AG10803 (cell line): ENCODE data around the gene C14orf119.

Experiments
- DNase-seq: peaks from one replicate; pipeline ENCODE4 v3.0.0; 2010; ENCODE audit warnings: low read depth
- H3K4me3 ChIP-seq: 2 replicates; pipeline ENCODE4 v1.5.1; 2011; ENCODE audit warnings: mild to moderate bottlenecking, low read length, control low read depth
- TF ChIP-seq, protein P1 (sequence below): conservative IDR thresholded peaks from 2 replicates; pipeline ENCODE4 v1.5.1; 2011; ENCODE audit warnings: mild to moderate bottlenecking, low read length, control low read depth, inconsistent platforms

C14orf119 gene

GRCh38 chr14:23099212-23099861 lies 4.0 kb downstream of the C14orf119 start:
- TF ChIP-seq, protein P1, sequence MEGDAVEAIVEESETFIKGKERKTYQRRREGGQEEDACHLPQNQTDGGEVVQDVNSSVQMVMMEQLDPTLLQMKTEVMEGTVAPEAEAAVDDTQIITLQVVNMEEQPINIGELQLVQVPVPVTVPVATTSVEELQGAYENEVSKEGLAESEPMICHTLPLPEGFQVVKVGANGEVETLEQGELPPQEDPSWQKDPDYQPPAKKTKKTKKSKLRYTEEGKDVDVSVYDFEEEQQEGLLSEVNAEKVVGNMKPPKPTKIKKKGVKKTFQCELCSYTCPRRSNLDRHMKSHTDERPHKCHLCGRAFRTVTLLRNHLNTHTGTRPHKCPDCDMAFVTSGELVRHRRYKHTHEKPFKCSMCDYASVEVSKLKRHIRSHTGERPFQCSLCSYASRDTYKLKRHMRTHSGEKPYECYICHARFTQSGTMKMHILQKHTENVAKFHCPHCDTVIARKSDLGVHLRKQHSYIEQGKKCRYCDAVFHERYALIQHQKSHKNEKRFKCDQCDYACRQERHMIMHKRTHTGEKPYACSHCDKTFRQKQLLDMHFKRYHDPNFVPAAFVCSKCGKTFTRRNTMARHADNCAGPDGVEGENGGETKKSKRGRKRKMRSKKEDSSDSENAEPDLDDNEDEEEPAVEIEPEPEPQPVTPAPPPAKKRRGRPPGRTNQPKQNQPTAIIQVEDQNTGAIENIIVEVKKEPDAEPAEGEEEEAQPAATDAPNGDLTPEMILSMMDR: no peak
- no peak for DNase-seq
- H3K4me3 ChIP-seq: no peak overlapping the region

- TF ChIP-seq, protein P1: no peak
- no peak overlapping the region for H3K4me3 ChIP-seq
- no peak for DNase-seq
Measured at GRCh38 chr14:23101213-23101970, 6.1 kb downstream of the C14orf119 start.

GRCh38 chr14:23101986-23102625 lies 6.8 kb downstream of the C14orf119 start:
- H3K4me3 ChIP-seq: no peak overlapping the region
- no peak for DNase-seq
- TF ChIP-seq, protein P1: no peak

GRCh38 chr14:23102801-23103200 lies 7.5 kb downstream of the C14orf119 start:
- DNase-seq: no peak
- TF ChIP-seq, protein P1: no peak
- H3K4me3 ChIP-seq: no peak overlapping the region

DNA sequence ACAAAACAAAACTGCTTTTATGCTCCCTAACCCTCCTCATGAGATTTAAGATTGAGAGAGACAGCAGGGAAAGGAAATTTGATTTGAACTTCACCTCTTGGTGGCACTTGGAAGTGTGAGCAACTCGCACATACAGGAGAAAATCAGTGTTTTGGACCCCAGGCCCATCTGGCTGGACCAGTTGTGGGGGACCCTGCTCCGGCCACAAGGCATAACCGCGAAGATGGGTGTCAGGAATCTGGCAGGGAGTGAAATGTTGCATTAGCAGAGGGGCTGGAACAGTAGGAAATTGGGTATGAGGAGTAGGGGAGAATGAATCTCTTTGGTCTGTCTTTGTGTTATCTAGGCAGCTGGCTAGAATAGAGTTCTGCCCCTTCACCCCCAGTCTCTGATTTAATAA lies 8.3 kb downstream of the C14orf119 start:
- H3K4me3 ChIP-seq: no peak overlapping the region
- TF ChIP-seq, protein P1: no peak
- DNase-seq: no peak

DNA sequence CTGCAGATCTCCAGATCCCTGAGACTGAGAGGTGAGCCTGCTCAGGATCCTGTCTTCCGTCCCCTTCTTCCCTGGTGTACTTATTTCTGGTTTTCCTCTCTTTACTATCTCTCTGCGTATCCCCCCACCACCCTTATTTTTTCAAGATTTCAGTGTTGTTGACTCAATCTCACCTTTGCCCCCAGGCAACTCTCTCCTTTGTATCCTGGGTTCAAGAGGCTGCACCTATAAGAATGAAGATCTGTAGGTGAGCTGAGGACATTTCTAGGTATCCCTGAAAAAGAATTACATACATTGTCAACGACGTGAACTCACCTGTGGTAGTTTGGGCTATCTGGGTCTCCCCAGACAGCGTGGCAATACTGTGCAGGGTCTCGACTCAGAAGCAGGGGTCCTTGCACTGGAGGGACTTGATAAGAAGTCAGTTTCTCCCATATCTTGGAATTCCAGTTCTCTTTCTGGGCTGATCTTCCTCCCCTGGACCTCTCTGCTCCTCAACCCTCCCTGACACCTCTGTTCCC lies 8.8 kb downstream of the C14orf119 start:
- H3K4me3 ChIP-seq: no peak overlapping the region
- DNase-seq: no peak
- TF ChIP-seq, protein P1: no peak
